ENCODE measurements around the gene FUT4.

DNA sequence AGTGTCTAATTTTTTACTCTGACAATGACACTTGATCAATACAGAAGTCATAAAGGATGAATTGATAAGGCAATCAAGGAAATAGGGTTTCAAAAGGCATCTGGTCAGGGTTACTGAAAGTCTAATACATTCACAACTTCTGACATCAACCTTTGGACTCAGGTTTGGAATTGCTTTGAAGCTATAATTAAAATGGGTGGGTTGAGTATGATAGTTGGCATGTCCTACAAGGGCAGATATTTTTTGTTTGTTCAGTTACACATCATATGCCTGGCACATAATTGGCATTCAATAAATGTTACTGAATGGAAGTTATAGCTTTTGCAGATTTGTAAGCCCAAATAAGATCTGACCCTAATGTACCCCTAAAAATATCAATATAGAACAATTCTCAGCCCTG is 7.3 kb upstream of the FUT4 start:
- TF ChIP-seq, protein P1, sequence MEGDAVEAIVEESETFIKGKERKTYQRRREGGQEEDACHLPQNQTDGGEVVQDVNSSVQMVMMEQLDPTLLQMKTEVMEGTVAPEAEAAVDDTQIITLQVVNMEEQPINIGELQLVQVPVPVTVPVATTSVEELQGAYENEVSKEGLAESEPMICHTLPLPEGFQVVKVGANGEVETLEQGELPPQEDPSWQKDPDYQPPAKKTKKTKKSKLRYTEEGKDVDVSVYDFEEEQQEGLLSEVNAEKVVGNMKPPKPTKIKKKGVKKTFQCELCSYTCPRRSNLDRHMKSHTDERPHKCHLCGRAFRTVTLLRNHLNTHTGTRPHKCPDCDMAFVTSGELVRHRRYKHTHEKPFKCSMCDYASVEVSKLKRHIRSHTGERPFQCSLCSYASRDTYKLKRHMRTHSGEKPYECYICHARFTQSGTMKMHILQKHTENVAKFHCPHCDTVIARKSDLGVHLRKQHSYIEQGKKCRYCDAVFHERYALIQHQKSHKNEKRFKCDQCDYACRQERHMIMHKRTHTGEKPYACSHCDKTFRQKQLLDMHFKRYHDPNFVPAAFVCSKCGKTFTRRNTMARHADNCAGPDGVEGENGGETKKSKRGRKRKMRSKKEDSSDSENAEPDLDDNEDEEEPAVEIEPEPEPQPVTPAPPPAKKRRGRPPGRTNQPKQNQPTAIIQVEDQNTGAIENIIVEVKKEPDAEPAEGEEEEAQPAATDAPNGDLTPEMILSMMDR (IDR thresholded peaks at IDR 0.05; ENCODE audit: poor library complexity): no peak
- TF ChIP-seq EZH2 (IDR thresholded peaks at IDR 0.05; ENCODE audit: borderline replicate concordance): no peak
- no peak for TF ChIP-seq EZH2phosphoT487 (IDR thresholded peaks at IDR 0.05; ENCODE audit: low read depth, severe bottlenecking, unreplicated experiment)
